DND-41 (cell line): ENCODE measurements around the gene CCR1.
A peak's percentile ranks its signal among the peaks of the same experiment; 100 is the strongest.

Experiments
- EZH2 ChIP-seq: IDR thresholded peaks from 3 replicates; pipeline ENCODE4 v1.6.1; 2012; ENCODE audit warnings: borderline replicate concordance, low read depth, mild to moderate bottlenecking, moderate library complexity, low read length, inconsistent platforms; ENCODE audit not compliant: severe bottlenecking
- TF ChIP-seq, protein P1 (sequence below): IDR thresholded peaks from 2 replicates; pipeline ENCODE4 v1.5.1; 2012; ENCODE audit warnings: borderline replicate concordance, low read length, moderate library complexity, mild to moderate bottlenecking; ENCODE audit not compliant: poor library complexity, severe bottlenecking; ENCODE audit errors: extremely low read depth

DNA sequence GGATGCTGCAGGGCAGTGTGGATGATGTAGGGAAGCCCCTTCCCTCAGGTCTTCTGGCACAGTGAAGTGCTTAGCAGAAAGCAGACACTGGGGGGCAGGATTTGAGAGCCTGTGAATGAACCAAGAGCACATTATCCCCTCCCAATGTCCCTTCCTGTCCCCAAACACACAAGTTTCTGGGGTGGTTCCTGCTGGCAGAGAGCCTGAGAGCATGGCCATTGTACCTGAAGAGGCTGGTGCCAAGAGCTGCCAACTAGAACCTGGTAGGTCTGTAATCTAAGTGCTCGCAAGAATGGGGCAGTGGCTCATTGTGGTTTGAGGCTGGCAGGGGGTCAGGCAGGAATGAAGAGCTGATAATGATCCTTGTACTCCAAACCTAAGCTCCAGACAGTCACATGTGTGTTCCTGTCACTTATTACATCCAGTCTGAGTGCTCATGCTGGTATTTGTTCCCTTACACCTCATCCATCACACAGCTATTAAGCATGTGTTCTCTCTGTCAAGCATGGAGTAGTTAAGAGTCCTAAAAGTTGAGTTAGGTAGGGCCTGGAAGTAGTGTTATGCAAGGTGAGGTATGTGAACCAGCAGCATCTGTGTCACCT lies 6.7 kb upstream of the CCR1 start:
- TF ChIP-seq, protein P1, sequence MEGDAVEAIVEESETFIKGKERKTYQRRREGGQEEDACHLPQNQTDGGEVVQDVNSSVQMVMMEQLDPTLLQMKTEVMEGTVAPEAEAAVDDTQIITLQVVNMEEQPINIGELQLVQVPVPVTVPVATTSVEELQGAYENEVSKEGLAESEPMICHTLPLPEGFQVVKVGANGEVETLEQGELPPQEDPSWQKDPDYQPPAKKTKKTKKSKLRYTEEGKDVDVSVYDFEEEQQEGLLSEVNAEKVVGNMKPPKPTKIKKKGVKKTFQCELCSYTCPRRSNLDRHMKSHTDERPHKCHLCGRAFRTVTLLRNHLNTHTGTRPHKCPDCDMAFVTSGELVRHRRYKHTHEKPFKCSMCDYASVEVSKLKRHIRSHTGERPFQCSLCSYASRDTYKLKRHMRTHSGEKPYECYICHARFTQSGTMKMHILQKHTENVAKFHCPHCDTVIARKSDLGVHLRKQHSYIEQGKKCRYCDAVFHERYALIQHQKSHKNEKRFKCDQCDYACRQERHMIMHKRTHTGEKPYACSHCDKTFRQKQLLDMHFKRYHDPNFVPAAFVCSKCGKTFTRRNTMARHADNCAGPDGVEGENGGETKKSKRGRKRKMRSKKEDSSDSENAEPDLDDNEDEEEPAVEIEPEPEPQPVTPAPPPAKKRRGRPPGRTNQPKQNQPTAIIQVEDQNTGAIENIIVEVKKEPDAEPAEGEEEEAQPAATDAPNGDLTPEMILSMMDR: peak; percentile 73
- no peak for TF ChIP-seq EZH2
